WERI-Rb-1 (cell line): Measurements from ENCODE around the gene SLC2A4.
A peak's percentile ranks its signal among the peaks of the same experiment; 100 is the strongest.

Source experiments
- DNase-seq: peaks from one replicate; pipeline ENCODE4 v3.0.0-alpha.2; 2020
- H3K27ac ChIP-seq: fragments of 250-450 bp; sonication (Bioruptor Pico); 2 replicates; pipeline ENCODE4 v1.5.1; 2020; ENCODE audit warnings: mild to moderate bottlenecking, moderate library complexity
- H3K27me3 ChIP-seq: fragments of 250-450 bp; sonication (Bioruptor Pico); 2 replicates; pipeline ENCODE4 v1.5.1; 2021; ENCODE audit warnings: mild to moderate bottlenecking, low read depth, moderate library complexity; ENCODE audit not compliant: insufficient read depth, severe bottlenecking
- H3K36me3 ChIP-seq: fragments of 250-450 bp; sonication (Bioruptor Pico); 2 replicates; pipeline ENCODE4 v1.5.1; 2020; ENCODE audit warnings: mild to moderate bottlenecking, moderate library complexity
- H3K4me3 ChIP-seq: 2 replicates; pipeline ENCODE4 v1.5.1; 2011; ENCODE audit warnings: low read depth, mild to moderate bottlenecking, control low read depth, low read length
- H3K9me3 ChIP-seq: fragments of 250-450 bp; sonication (Bioruptor Pico); 2 replicates; pipeline ENCODE4 v1.5.1; 2021; ENCODE audit warnings: mild to moderate bottlenecking, moderate library complexity; ENCODE audit not compliant: severe bottlenecking
- TF ChIP-seq, protein P1 (sequence below): IDR thresholded peaks from 2 replicates; pipeline ENCODE4 v1.5.1; 2011; ENCODE audit warnings: low read depth, mild to moderate bottlenecking, control low read depth, inconsistent platforms, low read length

Gene SLC2A4

DNA sequence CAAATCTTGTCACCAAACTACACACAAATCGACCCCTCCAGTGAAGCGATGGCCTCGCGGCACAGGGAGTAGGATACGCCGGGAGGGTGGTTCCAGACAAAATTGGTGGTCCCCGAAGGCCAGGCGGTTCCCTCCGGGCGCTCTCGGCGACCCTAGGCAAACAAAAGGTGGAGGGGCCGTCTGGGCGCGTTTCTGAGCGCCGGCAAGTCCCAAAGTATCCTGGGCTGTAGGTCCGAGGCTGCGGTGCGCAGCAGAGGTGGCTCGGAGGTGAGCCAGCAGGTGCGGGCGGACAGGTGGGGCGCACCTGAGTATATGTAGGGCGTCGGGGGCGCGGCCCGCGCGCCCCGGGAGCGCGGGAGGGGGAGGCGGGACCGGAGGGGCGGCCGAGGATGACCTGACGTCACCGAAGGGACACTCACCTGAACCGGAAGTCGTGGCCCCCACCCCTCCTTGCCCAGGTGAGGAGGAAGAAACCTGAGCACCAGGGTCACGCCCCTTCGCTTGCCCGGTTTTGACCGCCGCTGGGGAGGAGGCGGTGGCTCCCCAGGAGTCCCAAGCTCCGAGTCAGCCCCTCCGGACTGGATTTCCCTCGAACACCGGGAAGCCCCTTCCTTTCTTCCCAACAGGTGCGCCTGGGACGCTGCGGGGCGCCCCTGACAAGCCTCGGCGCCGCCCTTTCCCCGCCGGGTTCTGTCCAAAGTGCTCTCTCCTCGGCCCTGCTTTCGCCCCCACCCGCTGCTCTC lies 19.2 kb upstream of the SLC2A4 start, which contains the start of gene CLDN7:
TSS of gene CLDN7 (minus strand) at position 287 of the 743 bp plus-strand sequence. CDS start 435 bp downstream, outside the sequence.
- H3K27ac ChIP-seq, result peak within 1 kb of the TSS; percentile 71
- TF ChIP-seq, protein P1, sequence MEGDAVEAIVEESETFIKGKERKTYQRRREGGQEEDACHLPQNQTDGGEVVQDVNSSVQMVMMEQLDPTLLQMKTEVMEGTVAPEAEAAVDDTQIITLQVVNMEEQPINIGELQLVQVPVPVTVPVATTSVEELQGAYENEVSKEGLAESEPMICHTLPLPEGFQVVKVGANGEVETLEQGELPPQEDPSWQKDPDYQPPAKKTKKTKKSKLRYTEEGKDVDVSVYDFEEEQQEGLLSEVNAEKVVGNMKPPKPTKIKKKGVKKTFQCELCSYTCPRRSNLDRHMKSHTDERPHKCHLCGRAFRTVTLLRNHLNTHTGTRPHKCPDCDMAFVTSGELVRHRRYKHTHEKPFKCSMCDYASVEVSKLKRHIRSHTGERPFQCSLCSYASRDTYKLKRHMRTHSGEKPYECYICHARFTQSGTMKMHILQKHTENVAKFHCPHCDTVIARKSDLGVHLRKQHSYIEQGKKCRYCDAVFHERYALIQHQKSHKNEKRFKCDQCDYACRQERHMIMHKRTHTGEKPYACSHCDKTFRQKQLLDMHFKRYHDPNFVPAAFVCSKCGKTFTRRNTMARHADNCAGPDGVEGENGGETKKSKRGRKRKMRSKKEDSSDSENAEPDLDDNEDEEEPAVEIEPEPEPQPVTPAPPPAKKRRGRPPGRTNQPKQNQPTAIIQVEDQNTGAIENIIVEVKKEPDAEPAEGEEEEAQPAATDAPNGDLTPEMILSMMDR, result no peak
- DNase-seq, result no peak
- H3K36me3 ChIP-seq, result peaks cover 24% of the 10 kb centered on the region
- peak within 1 kb of the TSS; percentile 56 for H3K4me3 ChIP-seq
- H3K9me3 ChIP-seq, result no peaks in the 10 kb centered on the region
- H3K27me3 ChIP-seq, result no peaks in the 10 kb centered on the region

DNA sequence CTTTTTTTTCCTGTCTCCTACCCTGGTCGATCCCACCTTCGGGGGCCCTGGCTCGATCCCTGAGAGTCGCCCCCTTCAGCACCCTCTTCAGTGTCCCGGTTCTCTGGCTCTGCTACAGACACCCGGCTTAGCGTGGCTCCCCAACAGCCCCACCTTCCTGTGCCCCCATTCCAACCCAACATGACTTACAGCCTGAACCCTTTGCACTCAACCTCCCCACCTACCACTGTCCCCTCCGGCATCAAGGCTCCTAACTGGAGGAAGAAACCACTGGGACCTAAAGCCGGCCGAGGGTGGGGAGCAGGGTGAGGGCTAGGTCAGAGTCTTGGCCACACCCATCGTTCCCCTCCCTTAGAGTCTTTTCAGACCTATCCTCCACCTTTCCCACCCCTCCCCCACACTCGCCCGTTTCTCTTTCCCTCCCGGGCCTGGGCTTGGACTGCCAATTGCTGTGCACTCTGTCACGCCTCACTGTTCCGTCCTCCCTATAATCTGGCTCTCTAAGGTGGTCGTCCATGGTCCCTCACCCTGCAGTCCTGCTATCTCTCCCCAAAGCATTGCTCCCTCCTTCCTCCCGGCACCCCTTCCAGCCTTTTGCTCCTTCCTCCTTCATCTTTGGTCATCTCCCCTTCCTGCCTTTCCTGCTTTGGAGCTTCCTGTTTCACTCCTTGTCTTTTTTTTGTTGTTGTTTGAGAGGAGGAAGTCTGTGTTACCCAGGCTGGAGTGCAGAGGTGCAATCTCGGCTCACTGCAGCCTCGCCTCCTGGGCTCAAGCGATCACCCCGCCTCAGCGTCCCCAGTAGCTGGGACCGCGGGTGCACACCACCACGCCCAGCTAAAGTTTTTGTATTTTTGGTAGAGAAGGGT lies 18.4 kb upstream of the SLC2A4 start:
- peak; percentile 57 for DNase-seq
- peak overlapping the region; percentile 42 for H3K27ac ChIP-seq
- H3K4me3 ChIP-seq, result no peak overlapping the region

DNA sequence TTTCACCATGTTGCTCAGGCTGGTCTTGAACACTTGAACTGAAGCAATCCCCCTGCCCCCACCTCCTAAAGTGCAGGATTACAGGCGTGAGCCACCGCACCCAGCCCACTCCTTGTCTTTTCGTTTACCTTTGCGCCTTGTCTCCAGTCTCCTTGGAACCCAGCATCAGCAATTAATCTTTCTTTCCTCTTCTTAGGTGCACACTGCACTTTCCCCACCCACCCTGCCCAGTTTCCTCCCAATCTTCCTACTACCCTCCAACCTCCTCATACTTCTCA lies 17.8 kb upstream of the SLC2A4 start:
- H3K27ac ChIP-seq, result peak overlapping the region; percentile 42
- no peak for DNase-seq
- TF ChIP-seq, protein P1, result no peak
- peaks cover 10% of the 10 kb centered on the region for H3K36me3 ChIP-seq
- no peak overlapping the region for H3K4me3 ChIP-seq
- no peaks in the 10 kb centered on the region for H3K9me3 ChIP-seq
- no peaks in the 10 kb centered on the region for H3K27me3 ChIP-seq

More for the DNA sequence above, 18.4 kb upstream of the SLC2A4 start:
- TF ChIP-seq, protein P1, result no peak
- Histone ChIP-seq H3K9me3 (no peaks in the 10 kb centered on the region), H3K36me3 (peaks cover 15% of the 10 kb centered on the region), H3K27me3 (no peaks in the 10 kb centered on the region)

DNA sequence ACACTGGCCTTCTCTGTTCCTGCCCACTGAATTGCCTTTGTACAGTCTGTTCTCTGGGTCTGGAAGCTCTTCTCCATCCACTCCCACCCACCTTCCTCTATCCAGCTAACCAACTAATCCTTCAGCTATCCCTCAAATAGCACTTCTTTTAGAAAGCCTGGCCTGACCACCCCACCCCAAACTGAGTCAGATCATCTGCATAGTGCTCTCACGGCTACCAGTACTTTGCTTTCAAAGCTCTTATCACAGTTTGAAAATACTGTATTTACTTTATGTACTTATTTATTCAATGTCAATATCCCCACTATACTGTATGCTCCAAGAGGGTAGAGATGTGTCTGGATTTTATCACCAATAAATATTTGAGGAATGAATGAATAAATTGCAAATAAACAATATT lies 14.7 kb upstream of the SLC2A4 start:
- H3K27me3 ChIP-seq, result no peaks in the 10 kb centered on the region
- TF ChIP-seq, protein P1, result no peak
- H3K4me3 ChIP-seq, result no peak overlapping the region
- no peak overlapping the region for H3K27ac ChIP-seq
- H3K36me3 ChIP-seq, result no peaks in the 10 kb centered on the region
- H3K9me3 ChIP-seq, result no peaks in the 10 kb centered on the region
- no peak for DNase-seq

DNA sequence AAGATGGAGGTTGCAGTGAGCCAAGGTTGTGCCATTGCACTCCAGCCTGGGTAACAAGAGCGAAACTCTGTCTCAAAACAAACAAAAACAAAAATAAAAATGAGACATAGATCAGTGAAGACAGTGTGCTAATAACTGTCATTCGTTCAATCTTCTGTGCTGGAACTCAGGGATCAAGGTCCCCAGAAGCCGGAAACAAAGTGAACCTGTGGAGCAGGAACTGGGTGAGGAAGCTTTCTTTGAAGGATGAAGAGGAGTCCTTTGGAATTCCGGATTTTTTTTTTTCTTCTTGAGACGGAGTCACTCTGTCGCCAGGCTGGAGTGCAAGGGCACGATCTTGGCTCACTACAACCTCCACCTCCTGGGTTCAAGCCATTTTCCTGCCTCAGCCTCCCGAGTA lies 2.1 kb upstream of the SLC2A4 start:
- H3K27ac ChIP-seq, result no peak overlapping the region
- TF ChIP-seq, protein P1, result no peak
- DNase-seq, result no peak

More for the DNA sequence above, 2.1 kb upstream of the SLC2A4 start:
- Histone ChIP-seq H3K27me3 (no peaks in the 10 kb centered on the region), H3K36me3 (no peaks in the 10 kb centered on the region), H3K4me3 (no peak overlapping the region), H3K9me3 (no peaks in the 10 kb centered on the region)
